Measurements from ENCODE around the gene MEIOB.
"Not testable (repeated sequence)": the region's sequence is repeated elsewhere in the genome, so short reads cannot be mapped to it uniquely, and the experiment has no call there.

The MEIOB gene, protein sequence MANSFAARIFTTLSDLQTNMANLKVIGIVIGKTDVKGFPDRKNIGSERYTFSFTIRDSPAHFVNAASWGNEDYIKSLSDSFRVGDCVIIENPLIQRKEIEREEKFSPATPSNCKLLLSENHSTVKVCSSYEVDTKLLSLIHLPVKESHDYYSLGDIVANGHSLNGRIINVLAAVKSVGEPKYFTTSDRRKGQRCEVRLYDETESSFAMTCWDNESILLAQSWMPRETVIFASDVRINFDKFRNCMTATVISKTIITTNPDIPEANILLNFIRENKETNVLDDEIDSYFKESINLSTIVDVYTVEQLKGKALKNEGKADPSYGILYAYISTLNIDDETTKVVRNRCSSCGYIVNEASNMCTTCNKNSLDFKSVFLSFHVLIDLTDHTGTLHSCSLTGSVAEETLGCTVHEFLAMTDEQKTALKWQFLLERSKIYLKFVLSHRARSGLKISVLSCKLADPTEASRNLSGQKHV

GRCh38 chr16:1871974-1872635 is at the start of gene MEIOB:
MEIOB (minus strand) TSS chr16:1872164; CDS start chr16:1868175, 3,989 bp downstream.
- H3K4me3 ChIP-seq (ENCODE audit: low read depth, low read length): peak within 1 kb of the TSS; percentile 73
- no peak within 1 kb of the TSS for H3K27ac ChIP-seq (ENCODE audit: low read depth, low read length)
- H3K9ac ChIP-seq (ENCODE audit: low read length): no peak within 1 kb of the TSS

GRCh38 chr16:1920727-1921171 is 48.8 kb upstream of the MEIOB start:
- H3K4me3 ChIP-seq (ENCODE audit: low read depth, low read length): peak overlapping the region; percentile 30; the same call in 1 of the 2 replicates
- peaks cover 53% of the 10 kb centered on the region for H3K4me1 ChIP-seq (ENCODE audit: control insufficient read depth, insufficient read depth, low read length)
- peaks cover 78% of the 10 kb centered on the region for H3K27me3 ChIP-seq (ENCODE audit: control insufficient read depth, insufficient read depth, low read length)
- no peak overlapping the region for H3K27ac ChIP-seq (ENCODE audit: low read depth, low read length)
- 0 out of 2 replicates have a peak, but pooled peaks cover 2% of the 10 kb centered on the region for H3K9me3 ChIP-seq (ENCODE audit: control insufficient read depth, insufficient read depth, low read depth, low read length)
- no peak overlapping the region for H3K9ac ChIP-seq (ENCODE audit: low read length)
- no peaks in the 10 kb centered on the region for H3K36me3 ChIP-seq (ENCODE audit: control insufficient read depth, insufficient read depth, low read length)

More at GRCh38 chr16:1871974-1872635, at the start of gene MEIOB:
- Histone ChIP-seq H3K4me1 (ENCODE audit: control insufficient read depth, insufficient read depth, low read length) (no peaks in the 10 kb centered on the region), H3K36me3 (ENCODE audit: control insufficient read depth, insufficient read depth, low read length) (no peaks in the 10 kb centered on the region), H3K9me3 (ENCODE audit: control insufficient read depth, insufficient read depth, low read depth, low read length) (no peaks in the 10 kb centered on the region), H3K27me3 (ENCODE audit: control insufficient read depth, insufficient read depth, low read length) (peaks cover 33% of the 10 kb centered on the region)

DNA sequence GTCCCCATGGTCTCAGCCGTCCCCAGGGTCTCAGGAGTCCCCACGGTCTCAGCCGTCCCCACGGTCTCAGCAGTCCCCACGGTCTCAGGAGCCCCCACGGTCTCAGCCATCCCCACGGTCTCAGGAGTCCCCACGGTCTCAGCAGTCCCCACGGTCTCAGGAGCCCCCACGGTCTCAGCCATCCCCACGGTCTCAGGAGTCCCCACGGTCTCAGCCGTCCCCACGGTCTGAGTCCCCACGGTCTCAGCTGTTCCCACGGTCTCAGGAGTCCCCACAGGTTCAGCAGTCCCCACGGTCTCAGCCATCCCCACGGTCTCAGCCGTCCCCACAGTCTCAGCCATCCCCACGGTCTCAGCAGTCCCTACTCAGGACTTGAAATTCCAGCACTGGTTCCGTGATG is 48.2 kb upstream of the MEIOB start:
- not testable (repeated sequence) for H3K36me3 ChIP-seq (ENCODE audit: control insufficient read depth, insufficient read depth, low read length); H3K4me3 ChIP-seq (ENCODE audit: low read depth, low read length); H3K9me3 ChIP-seq (ENCODE audit: control insufficient read depth, insufficient read depth, low read depth, low read length); H3K9ac ChIP-seq (ENCODE audit: low read length); H3K27ac ChIP-seq (ENCODE audit: low read depth, low read length)
- Histone ChIP-seq H3K27me3 (ENCODE audit: control insufficient read depth, insufficient read depth, low read length) (peaks cover 84% of the 10 kb centered on the region), H3K4me1 (ENCODE audit: control insufficient read depth, insufficient read depth, low read length) (peaks cover 48% of the 10 kb centered on the region)

- Histone ChIP-seq H3K36me3 (ENCODE audit: control insufficient read depth, insufficient read depth, low read length) (no peaks in the 10 kb centered on the region), H3K27me3 (ENCODE audit: control insufficient read depth, insufficient read depth, low read length) (peaks cover 86% of the 10 kb centered on the region), H3K9me3 (ENCODE audit: control insufficient read depth, insufficient read depth, low read depth, low read length) (0 out of 2 replicates have a peak, but pooled peaks cover 2% of the 10 kb centered on the region), H3K4me1 (ENCODE audit: control insufficient read depth, insufficient read depth, low read length) (peaks cover 49% of the 10 kb centered on the region), H3K27ac (ENCODE audit: low read depth, low read length) (no peak overlapping the region), H3K9ac (ENCODE audit: low read length) (no peak overlapping the region), H3K4me3 (ENCODE audit: low read depth, low read length) (no peak overlapping the region)
Observed at GRCh38 chr16:1919327-1919998, 47.5 kb upstream of the MEIOB start.

- Histone ChIP-seq H3K9me3 (ENCODE audit: control insufficient read depth, insufficient read depth, low read depth, low read length) (0 out of 2 replicates have a peak, but pooled peaks cover 2% of the 10 kb centered on the region), H3K9ac (ENCODE audit: low read length) (no peak within 1 kb of the TSS), H3K36me3 (ENCODE audit: control insufficient read depth, insufficient read depth, low read length) (no peaks in the 10 kb centered on the region), H3K27ac (ENCODE audit: low read depth, low read length) (no peak within 1 kb of the TSS), H3K4me1 (ENCODE audit: control insufficient read depth, insufficient read depth, low read length) (peaks cover 50% of the 10 kb centered on the region), H3K4me3 (ENCODE audit: low read depth, low read length) (peak within 1 kb of the TSS; percentile 61), H3K27me3 (ENCODE audit: control insufficient read depth, insufficient read depth, low read length) (peaks cover 92% of the 10 kb centered on the region)
Observed at GRCh38 chr16:1918351-1919326, 46.7 kb upstream of the MEIOB start, which contains the start of gene HS3ST6. HS3ST6 (minus strand) TSS chr16:1918415; CDS start chr16:1918323, 92 bp downstream.

DNA sequence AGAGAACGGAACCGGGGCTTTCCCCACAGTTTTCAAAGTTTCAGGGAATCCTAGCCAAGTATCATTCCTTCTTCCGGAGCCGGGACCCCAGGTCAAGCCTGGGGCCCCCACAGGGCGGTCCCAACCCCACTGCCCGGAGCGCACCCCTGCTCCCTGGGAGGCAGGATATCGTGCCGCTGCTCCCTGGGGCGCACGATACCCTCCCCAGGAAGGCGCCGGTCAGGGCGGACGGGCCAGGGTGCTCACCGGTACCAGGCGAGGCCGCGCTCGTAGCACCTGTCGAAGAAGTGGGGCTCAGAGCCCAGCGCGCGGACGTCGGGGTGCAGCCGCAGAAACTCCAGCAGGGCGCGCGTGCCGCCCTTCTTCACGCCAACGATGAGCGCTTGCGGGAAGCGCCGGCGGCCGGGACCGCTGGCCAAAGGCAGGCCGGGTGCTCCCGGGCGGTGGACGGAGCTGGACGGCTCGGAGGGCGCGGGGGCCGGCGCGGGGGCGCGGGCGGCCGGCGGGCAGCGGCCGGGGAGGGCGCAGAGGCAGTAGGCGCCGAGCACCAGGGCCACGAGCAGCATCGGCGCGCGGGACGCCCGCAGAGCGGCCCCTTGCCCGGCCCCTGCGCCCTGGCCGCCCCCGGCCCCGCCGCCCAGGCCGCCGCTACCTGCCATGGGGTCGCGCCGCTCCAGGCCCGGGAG is 45.8 kb upstream of the MEIOB start:
- peaks cover 92% of the 10 kb centered on the region for H3K27me3 ChIP-seq (ENCODE audit: control insufficient read depth, insufficient read depth, low read length)
- no peak overlapping the region for H3K27ac ChIP-seq (ENCODE audit: low read depth, low read length)
- 0 out of 2 replicates have a peak, but pooled peaks cover 2% of the 10 kb centered on the region for H3K9me3 ChIP-seq (ENCODE audit: control insufficient read depth, insufficient read depth, low read depth, low read length)
- H3K4me1 ChIP-seq (ENCODE audit: control insufficient read depth, insufficient read depth, low read length): peaks cover 49% of the 10 kb centered on the region
- no peaks in the 10 kb centered on the region for H3K36me3 ChIP-seq (ENCODE audit: control insufficient read depth, insufficient read depth, low read length)
- H3K4me3 ChIP-seq (ENCODE audit: low read depth, low read length): peak overlapping the region; percentile 49
- H3K9ac ChIP-seq (ENCODE audit: low read length): no peak overlapping the region

DNA sequence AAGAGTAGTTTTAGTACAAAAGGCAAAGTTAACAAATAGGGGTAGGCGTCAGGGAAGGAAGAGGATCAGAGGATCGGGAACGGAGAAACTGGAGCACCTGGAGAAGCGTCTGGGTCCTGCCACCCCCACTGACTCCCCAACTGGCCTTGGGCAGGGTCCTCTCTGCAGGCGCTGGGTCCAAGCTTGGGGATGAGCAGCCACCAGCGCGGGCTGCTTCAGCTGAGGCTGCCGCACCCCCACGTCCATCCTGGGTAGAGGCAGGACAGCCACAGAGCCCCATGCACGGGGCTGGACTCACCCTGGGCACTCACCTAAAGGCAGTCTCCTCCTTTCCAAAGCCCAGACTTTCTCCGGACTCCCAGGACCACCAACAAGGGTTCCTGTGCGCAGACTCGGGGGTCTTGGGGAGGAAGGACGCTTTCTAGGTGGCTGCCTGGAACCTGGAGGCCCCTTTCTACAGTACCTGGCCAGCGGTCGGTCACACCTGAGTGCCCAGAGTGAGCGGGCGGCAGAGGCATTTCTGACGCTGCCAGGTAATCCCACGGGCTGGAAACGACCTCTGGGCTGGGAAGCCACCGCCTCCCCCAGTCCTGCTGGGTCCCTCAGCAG is 45.2 kb upstream of the MEIOB start:
- Histone ChIP-seq H3K4me3 (ENCODE audit: low read depth, low read length) (peak overlapping the region; percentile 49), H3K36me3 (ENCODE audit: control insufficient read depth, insufficient read depth, low read length) (no peaks in the 10 kb centered on the region), H3K27me3 (ENCODE audit: control insufficient read depth, insufficient read depth, low read length) (peaks cover 85% of the 10 kb centered on the region), H3K27ac (ENCODE audit: low read depth, low read length) (no peak overlapping the region), H3K4me1 (ENCODE audit: control insufficient read depth, insufficient read depth, low read length) (peaks cover 49% of the 10 kb centered on the region), H3K9me3 (ENCODE audit: control insufficient read depth, insufficient read depth, low read depth, low read length) (no peaks in the 10 kb centered on the region), H3K9ac (ENCODE audit: low read length) (no peak overlapping the region)

DNA sequence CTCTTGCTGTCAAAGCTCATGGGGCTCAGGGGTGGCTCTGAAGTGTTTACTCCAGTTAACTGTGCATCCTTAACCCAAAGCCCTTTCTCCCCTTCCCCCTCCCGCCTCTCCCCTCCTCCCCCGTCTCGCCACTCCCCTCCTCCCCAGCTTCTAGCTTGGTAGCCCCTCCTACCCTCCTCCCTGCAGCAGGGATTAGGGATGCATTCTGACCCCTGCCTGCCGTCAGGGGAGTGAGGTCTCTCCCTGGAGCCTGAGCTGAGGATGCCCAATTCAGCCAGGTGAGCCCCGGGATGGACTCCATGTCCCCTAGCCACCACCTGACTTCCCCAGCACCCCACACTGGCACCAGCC is 44.7 kb upstream of the MEIOB start:
- Histone ChIP-seq H3K27ac (ENCODE audit: low read depth, low read length) (no peak overlapping the region), H3K9ac (ENCODE audit: low read length) (no peak overlapping the region), H3K9me3 (ENCODE audit: control insufficient read depth, insufficient read depth, low read depth, low read length) (no peaks in the 10 kb centered on the region), H3K27me3 (ENCODE audit: control insufficient read depth, insufficient read depth, low read length) (peaks cover 85% of the 10 kb centered on the region), H3K36me3 (ENCODE audit: control insufficient read depth, insufficient read depth, low read length) (no peaks in the 10 kb centered on the region), H3K4me1 (ENCODE audit: control insufficient read depth, insufficient read depth, low read length) (peaks cover 49% of the 10 kb centered on the region), H3K4me3 (ENCODE audit: low read depth, low read length) (peak overlapping the region; percentile 49)

- H3K36me3 ChIP-seq (ENCODE audit: control insufficient read depth, insufficient read depth, low read length): no peaks in the 10 kb centered on the region
Observed at GRCh38 chr16:1915732-1916639, 44.0 kb upstream of the MEIOB start.

More at GRCh38 chr16:1915732-1916639, 44.0 kb upstream of the MEIOB start:
- Histone ChIP-seq H3K9me3 (ENCODE audit: control insufficient read depth, insufficient read depth, low read depth, low read length) (no peaks in the 10 kb centered on the region), H3K4me3 (ENCODE audit: low read depth, low read length) (no peak overlapping the region), H3K9ac (ENCODE audit: low read length) (no peak overlapping the region), H3K27me3 (ENCODE audit: control insufficient read depth, insufficient read depth, low read length) (peaks cover 78% of the 10 kb centered on the region), H3K27ac (ENCODE audit: low read depth, low read length) (no peak overlapping the region), H3K4me1 (ENCODE audit: control insufficient read depth, insufficient read depth, low read length) (peaks cover 46% of the 10 kb centered on the region)
